CD14-positive monocyte (primary cell): Measurements from ENCODE around the gene IRF2. TPM values are rescaled to one million over a fixed set of nuclear protein-coding genes. Genes with fewer than 3 reads are reported as not detected.

ENCODE experiments used
- DNase-seq, 3 donors: peaks; one replicate each; pipeline ENCODE4 v3.0.0-alpha.2; 2011 to 2022
- H2AFZ ChIP-seq: 2 replicates; pipeline ENCODE4 v1.6.0; 2012; ENCODE audit warnings: mild to moderate bottlenecking, low read depth, low read length, inconsistent platforms; ENCODE audit not compliant: insufficient read depth, poor library complexity, severe bottlenecking
- H3K27ac ChIP-seq, 2 donors: 1 replicate in 1 of 2; 2 replicates in 1 of 2; pipeline ENCODE4 v1.5.1; 2012 to 2013; ENCODE audit warnings: low read length in 2 of 2, control low read depth in 1 of 2, inconsistent platforms in 1 of 2, low read depth in 1 of 2, mild to moderate bottlenecking in 1 of 2
- H3K27me3 ChIP-seq, 2 donors: one replicate each; pipeline versions ENCODE4 v1.6.0 to v1.6.1; 2011 to 2013; ENCODE audit warnings: low read length in 2 of 2; ENCODE audit not compliant: control insufficient read depth in 2 of 2, insufficient read depth in 2 of 2
- H3K36me3 ChIP-seq, 2 donors: replicated peaks in 1 of 2; 1 replicate in 1 of 2; 2 replicates in 1 of 2; pipeline versions ENCODE4 v1.5.1 to v1.6.1; 2012 to 2013; ENCODE audit warnings: low read length in 2 of 2, control low read depth in 1 of 2, inconsistent platforms in 1 of 2, mild to moderate bottlenecking in 1 of 2; ENCODE audit not compliant: insufficient read depth in 2 of 2, control insufficient read depth in 1 of 2
- H3K4me1 ChIP-seq, 2 donors: 1 replicate in 1 of 2; 2 replicates in 1 of 2; pipeline versions ENCODE4 v1.5.1 to v1.6.1; 2012 to 2013; ENCODE audit warnings: low read length in 2 of 2, control low read depth in 1 of 2, inconsistent platforms in 1 of 2, mild to moderate bottlenecking in 1 of 2, moderate library complexity in 1 of 2; ENCODE audit not compliant: insufficient read depth in 2 of 2, control insufficient read depth in 1 of 2
- H3K4me2 ChIP-seq: replicated peaks from 2 replicates; pipeline ENCODE3; 2012; ENCODE audit warnings: low read length, moderate library complexity, mild to moderate bottlenecking; ENCODE audit not compliant: poor library complexity, severe bottlenecking; ENCODE audit errors: extremely low read depth
- H3K4me3 ChIP-seq, 3 experiments: fragments of 200-600 bp in 1 of 3; sonication (generic) in 1 of 3; replicated peaks in 1 of 3; 1 replicate in 2 of 3; 2 replicates in 1 of 3; pipeline ENCODE4 v1.5.1; 2011 to 2013; ENCODE audit warnings: low read length in 3 of 3, mild to moderate bottlenecking in 3 of 3, control low read depth in 2 of 3, low read depth in 2 of 3, inconsistent platforms in 1 of 3, moderate library complexity in 1 of 3
- H3K79me2 ChIP-seq: 2 replicates; pipeline ENCODE4 v1.6.0; 2012; ENCODE audit warnings: mild to moderate bottlenecking, control low read depth, inconsistent platforms, low read length, moderate library complexity; ENCODE audit not compliant: insufficient read depth
- H3K9ac ChIP-seq: 2 replicates; pipeline ENCODE4 v1.6.0; 2017; ENCODE audit warnings: low read length, mild to moderate bottlenecking; ENCODE audit not compliant: insufficient read depth, poor library complexity, severe bottlenecking
- H3K9me3 ChIP-seq, 2 donors: replicated peaks in 1 of 2; 1 replicate in 1 of 2; 2 replicates in 1 of 2; pipeline versions ENCODE4 v1.5.1 to v1.6.1; 2012 to 2013; ENCODE audit warnings: low read length in 2 of 2, control low read depth in 1 of 2; ENCODE audit not compliant: control insufficient read depth in 1 of 2, insufficient read depth in 1 of 2
- H4K20me1 ChIP-seq: 2 replicates; pipeline ENCODE4 v1.6.0; 2012; ENCODE audit warnings: mild to moderate bottlenecking, low read length, control low read depth, moderate library complexity; ENCODE audit not compliant: insufficient read depth
- H3K27ac Mint-ChIP-seq, 7 donors: one replicate each; pipeline ENCODE4 v1.8.0; 2020; ENCODE audit warnings: mild to moderate bottlenecking in 7 of 7, mixed read lengths in 7 of 7, moderate library complexity in 6 of 7, inconsistent platforms in 2 of 7
- H3K27me3 Mint-ChIP-seq, 3 donors: one replicate each; pipeline ENCODE4 v1.8.0; 2021 to 2022; ENCODE audit warnings: low read depth in 3 of 3, mild to moderate bottlenecking in 3 of 3, mixed read lengths in 3 of 3, moderate library complexity in 3 of 3, inconsistent platforms in 1 of 3
- H3K36me3 Mint-ChIP-seq, 2 donors: one replicate each; pipeline ENCODE4 v1.8.0; 2020; ENCODE audit warnings: mixed read lengths in 2 of 2, inconsistent platforms in 1 of 2, mild to moderate bottlenecking in 1 of 2
- H3K4me1 Mint-ChIP-seq: one replicate; pipeline ENCODE4 v1.8.0; 2020; ENCODE audit warnings: mild to moderate bottlenecking, mixed read lengths
- H3K4me3 Mint-ChIP-seq, 2 donors: one replicate each; pipeline ENCODE4 v1.8.0; 2020; ENCODE audit warnings: mild to moderate bottlenecking in 2 of 2, mixed read lengths in 2 of 2, moderate library complexity in 1 of 2
- H3K9me3 Mint-ChIP-seq, 7 donors: one replicate each; pipeline ENCODE4 v1.8.0; 2020 to 2022; ENCODE audit warnings: mixed read lengths in 7 of 7, mild to moderate bottlenecking in 6 of 7, moderate library complexity in 6 of 7, inconsistent platforms in 2 of 7
- CTCF ChIP-seq: fragments of 200-600 bp; IDR thresholded peaks from one replicate; pipeline ENCODE4 v1.8.0; 2022; ENCODE audit warnings: antibody characterized with exemption, mild to moderate bottlenecking
- WGBS: methylation state at CpG from one replicate; pipeline ENCODE4 v1.1.5; 2013; ENCODE audit warnings: missing lambda C conversion rate; ENCODE audit not compliant: insufficient coverage; 5-methylcytosine and 5-hydroxymethylcytosine counted together
- intact Hi-C, 2 donors: fragments of 100-400 bp; cut with micrococcal nuclease; formaldehyde crosslinking; loops; one replicate each; pipeline versions ENCODE4 v1.15.0 to v1.15.1; 2023
- polyA plus RNA-seq, 3 donors: library from polyadenylated mRNA; depleted of rRNA in 1 of 3; unstranded in 2 of 3; stranded (reverse) in 1 of 3; fragments of 300-500 nt in 2 of 3; fragments of >200 nt in 1 of 3; fragmentation: Illumina TruSeq in 2 of 3; gene quantifications; 1 replicate in 2 of 3; 2 replicates in 1 of 3; pipeline ENCODE4 v1.2.3, GENCODE V29; 2012 to 2021

Gene IRF2
- polyA plus RNA-seq, 3 donors, result 51.3 to 76.8 (median 56.1) TPM

- peak overlapping the region in 6 of 7 donors; percentile 50 to 85 (median 71) for H3K27ac Mint-ChIP-seq
- H3K4me1 Mint-ChIP-seq, result peaks cover 60% of the 10 kb centered on the region
Measured at GRCh38 chr4:184383497-184384055, 90.8 kb downstream of the IRF2 start.

More at GRCh38 chr4:184383497-184384055, 90.8 kb downstream of the IRF2 start:
- intact Hi-C loops, result loop anchor here in 1 of 2 donors (10.0 kb wide), 1 partner anchor 119 kb away; no protein-coding TSS in a partner anchor
- H3K4me3 ChIP-seq, result peak overlapping the region in 1 of 3 experiments; percentile 58
- WGBS, result 43% methylated on average over 1 of the region's 8 CpGs
- H3K36me3 ChIP-seq, result peaks cover 16 to 17% of the 10 kb centered on the region in 2 donors
- peak; percentile 51 to 93 (median 71) for DNase-seq
- no peaks in the 10 kb centered on the region for H3K79me2 ChIP-seq
- H3K9me3 Mint-ChIP-seq, result peaks cover 2 to 16% (median 9%) of the 10 kb centered on the region in 7 donors
- H3K4me2 ChIP-seq, result peak overlapping the region; percentile 65
- no peaks in the 10 kb centered on the region for H3K27me3 Mint-ChIP-seq
- no peak for TF ChIP-seq CTCF
- H4K20me1 ChIP-seq, result no peaks in the 10 kb centered on the region
- peaks cover 58 to 63% of the 10 kb centered on the region in 2 donors for H3K4me1 ChIP-seq
- peaks cover 7% of the 10 kb centered on the region in 2 donors for H3K9me3 ChIP-seq
- peak overlapping the region in 1 of 2 donors; percentile 68 for H3K4me3 Mint-ChIP-seq
- peak overlapping the region in 1 of 2 donors; percentile 82 for H3K27ac ChIP-seq
- H2AFZ ChIP-seq, result no peak overlapping the region
- peaks cover 37 to 56% of the 10 kb centered on the region in 2 donors for H3K36me3 Mint-ChIP-seq
- no peaks in the 10 kb centered on the region for H3K27me3 ChIP-seq
- peak overlapping the region; percentile 20 for H3K9ac ChIP-seq
